ENCODE results near the gene OGDHL.

The OGDHL gene

DNA sequence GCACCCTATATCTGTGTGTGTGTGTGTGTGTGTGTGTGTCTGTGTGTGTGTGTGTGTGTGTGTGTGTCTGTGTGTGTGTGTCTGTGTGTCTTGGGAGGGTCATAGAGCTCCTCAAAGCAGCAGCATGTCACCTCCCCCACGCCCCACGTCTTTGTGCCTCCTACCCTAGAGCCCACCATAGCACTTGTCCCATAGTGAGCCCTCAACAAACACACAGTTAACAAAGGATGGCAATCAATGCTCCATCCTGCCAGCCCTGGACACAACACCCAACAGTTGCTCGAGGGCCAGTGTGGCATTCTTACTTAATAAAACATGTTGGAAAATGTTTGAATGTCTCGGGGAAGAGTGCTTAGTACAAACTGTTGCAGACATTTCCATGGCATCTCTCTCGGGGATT is 52.2 kb downstream of the OGDHL start:
- Histone ChIP-seq H3K9me3 (ENCODE audit: control insufficient read depth, low read length) (peaks cover 16% of the 10 kb centered on the region), H3K36me3 (ENCODE audit: control insufficient read depth, insufficient read depth, low read length, severe bottlenecking) (no peaks in the 10 kb centered on the region), H3K4me1 (ENCODE audit: control insufficient read depth, insufficient read depth, low read length) (no peaks in the 10 kb centered on the region), H3K27me3 (replicated peaks; ENCODE audit: control insufficient read depth, insufficient read depth, low read length) (peaks cover 20% of the 10 kb centered on the region), H3K9ac (ENCODE audit: low read length) (no peak overlapping the region), H3K4me3 (ENCODE audit: low read length) (no peak overlapping the region)
- no peak for DNase-seq (ENCODE audit: low read depth)

DNA sequence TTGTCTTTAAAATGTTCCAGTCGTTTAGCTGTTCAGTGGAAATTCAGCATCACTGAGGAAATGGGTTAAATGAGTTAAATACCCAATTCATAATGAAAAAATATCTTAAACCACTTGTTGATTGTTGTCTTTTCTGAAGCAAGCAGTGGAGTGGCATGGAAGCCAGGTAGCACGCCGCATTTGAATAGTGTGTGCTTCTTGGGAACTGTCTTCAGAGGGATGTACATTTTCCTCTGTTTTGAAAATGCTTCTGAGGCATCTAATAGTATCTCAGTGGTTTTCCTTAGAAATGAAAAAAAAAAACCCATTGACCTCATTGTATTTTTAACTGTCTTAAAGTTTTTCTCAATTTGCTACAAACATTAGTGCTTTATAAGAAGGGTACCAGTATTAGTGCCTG is 54.5 kb downstream of the OGDHL start:
- no peak for DNase-seq (ENCODE audit: low read depth)
- no peaks in the 10 kb centered on the region for H3K36me3 ChIP-seq (ENCODE audit: control insufficient read depth, insufficient read depth, low read length, severe bottlenecking)
- no peak overlapping the region for H3K4me3 ChIP-seq (ENCODE audit: low read length)
- H3K27me3 ChIP-seq (replicated peaks; ENCODE audit: control insufficient read depth, insufficient read depth, low read length), result peaks cover 20% of the 10 kb centered on the region
- no peaks in the 10 kb centered on the region for H3K4me1 ChIP-seq (ENCODE audit: control insufficient read depth, insufficient read depth, low read length)
- no peak overlapping the region for H3K9ac ChIP-seq (ENCODE audit: low read length)
- peaks cover 17% of the 10 kb centered on the region for H3K9me3 ChIP-seq (ENCODE audit: control insufficient read depth, low read length)

DNA sequence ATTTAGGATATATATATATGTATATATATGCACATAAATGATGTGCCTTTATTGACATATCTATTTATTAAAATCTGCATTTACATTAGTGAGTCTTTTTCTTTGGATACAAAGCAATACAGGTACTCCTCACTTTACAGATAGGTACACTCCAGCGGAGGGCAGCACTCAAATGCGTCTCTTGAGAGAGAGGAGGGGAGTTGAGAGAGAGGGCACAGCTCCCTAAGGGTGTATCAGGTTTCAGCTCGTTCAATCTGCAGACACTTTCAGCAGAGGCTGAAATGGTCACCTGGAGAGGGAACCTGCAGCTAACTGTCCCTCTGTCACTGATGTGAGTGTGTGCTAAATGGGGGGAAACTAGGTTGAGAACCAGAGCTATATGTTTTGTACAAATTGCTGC is 61.1 kb downstream of the OGDHL start:
- Histone ChIP-seq H3K36me3 (ENCODE audit: control insufficient read depth, insufficient read depth, low read length, severe bottlenecking) (no peaks in the 10 kb centered on the region), H3K4me3 (ENCODE audit: low read length) (no peak overlapping the region), H3K27me3 (replicated peaks; ENCODE audit: control insufficient read depth, insufficient read depth, low read length) (peaks cover 18% of the 10 kb centered on the region), H3K9me3 (ENCODE audit: control insufficient read depth, low read length) (peaks cover 11% of the 10 kb centered on the region), H3K9ac (ENCODE audit: low read length) (no peak overlapping the region), H3K4me1 (ENCODE audit: control insufficient read depth, insufficient read depth, low read length) (no peaks in the 10 kb centered on the region)
- DNase-seq (ENCODE audit: low read depth), result no peak

DNA sequence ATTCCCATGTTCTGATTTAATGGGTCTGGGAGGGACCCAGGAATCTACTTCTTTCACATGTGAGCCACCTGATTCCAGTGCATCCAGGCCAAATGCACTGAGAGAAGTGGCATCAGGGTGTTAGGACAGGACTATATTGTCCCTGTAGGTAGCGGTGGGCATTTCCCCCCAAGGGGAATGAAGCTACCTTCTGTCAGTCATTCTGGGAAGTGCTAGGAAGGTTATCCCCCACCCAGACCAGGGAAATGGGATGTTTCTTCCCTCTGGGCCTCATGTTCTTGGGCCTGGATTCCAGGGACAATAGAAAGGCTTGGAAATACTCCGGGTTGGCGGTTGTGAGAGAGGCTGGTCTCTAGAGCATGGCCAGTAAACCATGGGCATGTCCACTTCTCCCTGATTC is 61.9 kb downstream of the OGDHL start:
- no peak for DNase-seq (ENCODE audit: low read depth)
- Histone ChIP-seq H3K9me3 (ENCODE audit: control insufficient read depth, low read length) (peaks cover 4% of the 10 kb centered on the region), H3K4me3 (ENCODE audit: low read length) (no peak overlapping the region)

DNA sequence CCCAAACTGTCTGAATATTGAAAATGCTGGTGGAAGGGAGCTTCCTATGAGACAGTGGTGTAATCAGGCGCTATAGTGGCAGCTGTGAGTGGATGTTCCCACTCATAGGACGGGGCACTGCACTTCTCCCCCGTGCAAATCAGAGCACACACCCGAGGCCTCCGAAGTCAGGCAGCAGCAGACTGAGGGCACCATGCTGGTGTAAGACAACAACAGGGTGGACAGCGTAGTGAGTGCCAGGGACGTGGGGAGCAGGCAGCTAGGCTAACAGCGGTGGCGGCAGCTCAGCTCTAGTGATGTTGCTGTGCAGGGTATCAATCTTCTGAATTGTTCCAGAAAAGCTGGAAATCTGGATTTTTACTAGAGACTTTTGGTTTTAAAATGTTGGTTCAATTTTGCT is 63.4 kb downstream of the OGDHL start:
- H3K9me3 ChIP-seq (ENCODE audit: control insufficient read depth, low read length), result no peaks in the 10 kb centered on the region
- H3K9ac ChIP-seq (ENCODE audit: low read length), result no peak overlapping the region
- no peaks in the 10 kb centered on the region for H3K36me3 ChIP-seq (ENCODE audit: control insufficient read depth, insufficient read depth, low read length, severe bottlenecking)
- H3K4me1 ChIP-seq (ENCODE audit: control insufficient read depth, insufficient read depth, low read length), result no peaks in the 10 kb centered on the region
- no peak for DNase-seq (ENCODE audit: low read depth)
- H3K27me3 ChIP-seq (replicated peaks; ENCODE audit: control insufficient read depth, insufficient read depth, low read length), result peaks cover 32% of the 10 kb centered on the region
- no peak overlapping the region for H3K4me3 ChIP-seq (ENCODE audit: low read length)

More for the DNA sequence above, 61.9 kb downstream of the OGDHL start:
- H3K27me3 ChIP-seq (replicated peaks; ENCODE audit: control insufficient read depth, insufficient read depth, low read length), result peaks cover 24% of the 10 kb centered on the region
- no peaks in the 10 kb centered on the region for H3K36me3 ChIP-seq (ENCODE audit: control insufficient read depth, insufficient read depth, low read length, severe bottlenecking)
- H3K9ac ChIP-seq (ENCODE audit: low read length), result no peak overlapping the region
- H3K4me1 ChIP-seq (ENCODE audit: control insufficient read depth, insufficient read depth, low read length), result no peaks in the 10 kb centered on the region

DNA sequence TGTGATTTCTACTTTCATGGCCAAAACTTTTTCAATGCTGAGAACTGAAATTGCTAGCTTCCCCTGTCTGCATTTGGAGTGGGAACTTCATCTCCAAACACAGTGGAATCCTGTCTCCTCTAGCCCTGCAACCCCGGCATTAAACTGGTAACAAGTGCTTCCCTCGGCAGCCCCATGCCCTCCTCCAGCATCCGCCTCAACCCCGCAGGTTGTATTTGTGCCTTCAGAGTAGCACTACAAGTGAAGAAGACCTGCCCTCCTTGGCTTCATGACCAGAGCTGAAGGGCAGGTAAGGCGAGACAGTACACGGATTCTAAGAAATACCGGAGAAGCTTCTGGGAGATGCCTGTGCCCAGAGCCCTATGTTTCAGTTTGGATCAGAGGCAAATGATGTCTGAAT is 65.8 kb downstream of the OGDHL start:
- no peak overlapping the region for H3K9ac ChIP-seq (ENCODE audit: low read length)
- peaks cover 54% of the 10 kb centered on the region for H3K27me3 ChIP-seq (replicated peaks; ENCODE audit: control insufficient read depth, insufficient read depth, low read length)
- peaks cover 7% of the 10 kb centered on the region for H3K9me3 ChIP-seq (ENCODE audit: control insufficient read depth, low read length)
- no peak for DNase-seq (ENCODE audit: low read depth)
- H3K4me1 ChIP-seq (ENCODE audit: control insufficient read depth, insufficient read depth, low read length), result no peaks in the 10 kb centered on the region
- no peak overlapping the region for H3K4me3 ChIP-seq (ENCODE audit: low read length)
- no peaks in the 10 kb centered on the region for H3K36me3 ChIP-seq (ENCODE audit: control insufficient read depth, insufficient read depth, low read length, severe bottlenecking)

DNA sequence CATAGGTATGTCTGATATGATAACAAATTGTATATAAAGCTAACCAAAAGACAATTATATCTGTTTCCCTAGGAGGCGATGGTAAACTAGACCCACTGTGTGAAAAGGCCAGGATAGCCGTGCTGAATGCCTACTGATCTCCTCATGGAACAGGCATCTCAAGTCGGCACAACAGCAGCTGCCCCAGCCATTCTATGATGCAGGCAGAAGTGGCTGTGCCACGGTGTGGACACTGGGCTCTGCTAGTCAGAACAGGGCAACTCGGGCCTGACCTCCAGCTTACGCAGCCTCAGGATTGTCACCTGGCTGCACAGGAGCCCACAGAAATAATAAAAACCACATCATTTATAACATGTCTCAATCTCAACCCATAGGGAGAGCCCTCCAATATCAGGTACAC is 67.7 kb downstream of the OGDHL start:
- Histone ChIP-seq H3K4me1 (ENCODE audit: control insufficient read depth, insufficient read depth, low read length) (no peaks in the 10 kb centered on the region), H3K9me3 (ENCODE audit: control insufficient read depth, low read length) (peaks cover 7% of the 10 kb centered on the region), H3K9ac (ENCODE audit: low read length) (no peak overlapping the region), H3K27me3 (replicated peaks; ENCODE audit: control insufficient read depth, insufficient read depth, low read length) (peaks cover 64% of the 10 kb centered on the region), H3K36me3 (ENCODE audit: control insufficient read depth, insufficient read depth, low read length, severe bottlenecking) (no peaks in the 10 kb centered on the region), H3K4me3 (ENCODE audit: low read length) (no peak overlapping the region)
- no peak for DNase-seq (ENCODE audit: low read depth)

DNA sequence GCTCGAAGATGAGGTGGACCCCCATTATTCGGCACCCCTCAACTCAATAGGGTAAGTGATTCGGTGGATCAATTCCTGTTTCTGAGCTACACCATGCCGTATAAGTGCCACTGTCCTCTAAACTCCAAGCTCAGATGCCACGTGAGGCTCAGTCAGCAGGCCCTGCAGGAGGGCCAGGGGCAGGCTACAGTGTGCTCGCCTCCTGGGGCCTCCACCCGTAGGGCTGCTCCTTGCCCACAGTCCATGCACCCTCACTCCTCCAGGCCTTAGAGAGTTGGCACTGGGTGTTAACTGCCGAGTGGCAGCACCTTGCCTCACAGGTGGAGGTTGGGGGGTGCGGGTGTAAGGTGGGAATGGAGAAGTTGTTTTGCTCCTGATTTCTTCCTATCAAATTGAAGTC is 70.5 kb downstream of the OGDHL start:
- Histone ChIP-seq H3K9me3 (ENCODE audit: control insufficient read depth, low read length) (peaks cover 18% of the 10 kb centered on the region), H3K4me1 (ENCODE audit: control insufficient read depth, insufficient read depth, low read length) (no peaks in the 10 kb centered on the region), H3K4me3 (ENCODE audit: low read length) (no peak overlapping the region), H3K9ac (ENCODE audit: low read length) (no peak overlapping the region), H3K27me3 (replicated peaks; ENCODE audit: control insufficient read depth, insufficient read depth, low read length) (peaks cover 86% of the 10 kb centered on the region), H3K36me3 (ENCODE audit: control insufficient read depth, insufficient read depth, low read length, severe bottlenecking) (no peaks in the 10 kb centered on the region)
- DNase-seq (ENCODE audit: low read depth), result no peak

DNA sequence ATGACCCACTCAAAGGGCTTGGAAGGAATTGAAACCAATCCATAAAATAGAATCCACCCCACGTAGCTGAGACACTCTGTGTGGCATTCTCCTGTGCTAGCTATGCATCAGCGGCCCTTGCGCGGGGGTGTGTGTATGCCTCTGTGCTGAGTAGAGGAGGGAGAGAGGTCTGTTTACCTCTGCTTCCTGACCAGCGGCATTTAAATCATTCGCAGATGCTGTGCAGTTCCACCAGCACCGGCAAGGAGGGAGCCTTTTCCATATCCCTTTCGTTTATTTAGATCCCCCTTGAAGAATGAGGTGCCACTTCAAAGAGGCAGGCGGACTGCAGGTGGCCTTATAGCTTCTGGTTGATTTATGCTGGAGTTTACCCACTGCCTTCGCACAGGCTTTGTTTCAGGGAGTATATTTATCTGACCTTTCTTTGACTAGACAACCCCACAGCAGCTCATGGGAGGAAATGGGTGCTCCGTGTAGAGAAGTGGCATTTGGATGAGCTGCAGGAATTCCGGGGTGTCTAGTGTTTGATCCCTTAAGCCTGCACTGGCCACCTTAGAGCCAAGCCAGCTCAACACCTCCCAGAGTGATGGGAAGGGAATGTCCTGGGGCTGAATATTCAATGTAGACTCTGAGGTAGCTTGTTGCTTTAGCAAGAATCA is 71.3 kb downstream of the OGDHL start:
- Histone ChIP-seq H3K4me1 (ENCODE audit: control insufficient read depth, insufficient read depth, low read length) (no peaks in the 10 kb centered on the region), H3K9me3 (ENCODE audit: control insufficient read depth, low read length) (peaks cover 18% of the 10 kb centered on the region), H3K36me3 (ENCODE audit: control insufficient read depth, insufficient read depth, low read length, severe bottlenecking) (no peaks in the 10 kb centered on the region), H3K27me3 (replicated peaks; ENCODE audit: control insufficient read depth, insufficient read depth, low read length) (peaks cover 80% of the 10 kb centered on the region), H3K9ac (ENCODE audit: low read length) (no peak overlapping the region), H3K4me3 (ENCODE audit: low read length) (no peak overlapping the region)
- peak; percentile 18 for DNase-seq (ENCODE audit: low read depth)

DNA sequence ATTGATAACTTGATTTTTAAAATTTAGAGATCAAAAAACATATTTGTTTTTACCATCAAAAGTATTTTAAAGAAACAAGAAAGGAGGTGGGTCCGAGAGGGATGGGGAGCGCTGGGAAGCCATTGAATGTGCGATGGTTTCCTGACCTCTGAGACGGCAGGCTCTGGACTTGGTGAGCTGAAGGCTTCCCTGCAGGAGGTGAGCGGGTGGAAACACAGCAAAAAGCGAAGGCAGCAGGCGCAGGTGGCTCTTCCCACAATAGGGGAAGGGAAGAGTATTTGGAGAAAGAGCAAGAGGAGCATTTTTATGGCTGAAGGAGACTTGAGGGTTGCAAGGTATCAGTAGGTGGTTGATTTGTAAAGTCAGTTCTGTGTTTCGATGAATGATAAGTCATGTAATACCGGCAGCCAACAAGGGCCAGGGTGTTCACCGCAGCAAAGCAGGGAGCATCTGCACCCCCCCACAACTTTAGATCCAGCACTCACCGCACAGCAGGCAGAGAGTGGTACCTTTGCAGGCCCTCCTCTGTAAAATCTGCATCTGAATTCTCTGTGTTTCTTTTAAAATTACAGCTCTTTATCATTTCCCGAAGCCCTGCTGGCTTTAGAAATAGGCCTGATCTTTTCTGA is 72.1 kb downstream of the OGDHL start:
- Histone ChIP-seq H3K4me1 (ENCODE audit: control insufficient read depth, insufficient read depth, low read length) (no peaks in the 10 kb centered on the region), H3K4me3 (ENCODE audit: low read length) (no peak overlapping the region), H3K27me3 (replicated peaks; ENCODE audit: control insufficient read depth, insufficient read depth, low read length) (peaks cover 77% of the 10 kb centered on the region), H3K36me3 (ENCODE audit: control insufficient read depth, insufficient read depth, low read length, severe bottlenecking) (no peaks in the 10 kb centered on the region), H3K9ac (ENCODE audit: low read length) (no peak overlapping the region), H3K9me3 (ENCODE audit: control insufficient read depth, low read length) (peaks cover 18% of the 10 kb centered on the region)
- DNase-seq (ENCODE audit: low read depth), result no peak

DNA sequence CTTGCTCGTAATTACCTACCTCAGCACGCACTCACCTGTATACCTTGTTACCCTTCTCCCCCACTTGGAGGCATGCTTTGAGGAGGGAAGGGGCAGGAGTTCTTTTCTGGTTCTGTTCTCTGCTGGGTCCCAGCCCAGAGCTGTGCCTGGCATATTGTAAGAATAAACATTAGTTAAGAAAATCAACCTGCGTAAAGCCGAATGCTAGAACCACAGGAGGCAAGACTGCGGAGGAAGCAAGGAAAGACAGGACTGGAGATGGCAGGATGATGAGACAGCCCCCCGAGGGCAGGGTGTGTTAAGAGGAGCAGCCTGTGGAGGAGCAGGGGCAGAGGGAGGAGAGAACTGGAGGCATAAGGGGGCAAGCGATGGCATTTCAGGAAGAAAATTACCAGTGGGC is 73.2 kb downstream of the OGDHL start:
- Histone ChIP-seq H3K27me3 (replicated peaks; ENCODE audit: control insufficient read depth, insufficient read depth, low read length) (peaks cover 72% of the 10 kb centered on the region), H3K4me3 (ENCODE audit: low read length) (no peak overlapping the region), H3K9ac (ENCODE audit: low read length) (no peak overlapping the region), H3K36me3 (ENCODE audit: control insufficient read depth, insufficient read depth, low read length, severe bottlenecking) (no peaks in the 10 kb centered on the region), H3K9me3 (ENCODE audit: control insufficient read depth, low read length) (peaks cover 18% of the 10 kb centered on the region), H3K4me1 (ENCODE audit: control insufficient read depth, insufficient read depth, low read length) (no peaks in the 10 kb centered on the region)
- DNase-seq (ENCODE audit: low read depth), result no peak
